ENCODE measurements around the gene SIPA1L3. TPM values are rescaled to one million over a fixed set of nuclear protein-coding genes. Genes with fewer than 3 reads are reported as not detected.
"Not testable (repeated sequence)": the region's sequence is repeated elsewhere in the genome, so short reads cannot be mapped to it uniquely, and the experiment has no call there.

The SIPA1L3 gene
- total and polyA plus RNA-seq, 11 donors = 4.7 to 22.9 (median 8.8) TPM

GRCh38 chr19:38228491-38229439 is 321.8 kb downstream of the SIPA1L3 start:
- no peaks in the 10 kb centered on the region for H3K36me3 ChIP-seq
- peak in 1 of 5 donors; percentile 51 for DNase-seq
- no peak for ATAC-seq
- intact Hi-C loops (cut with DNase I) = loop anchor here in 8 of 10 donors (5.0 to 10.0 kb wide), 7 partner anchors 81 to 334 kb away; partner anchors contain the start of genes SIPA1L3 (in 1 of the 8) and WDR87 (in 1 of the 8)
- peak overlapping the region in 11 of 12 donors; percentile 7 to 44 (median 26) for H3K4me3 ChIP-seq
- no peak for TF ChIP-seq CTCF (IDR thresholded peaks at IDR 0.05)
- H3K27me3 ChIP-seq = peaks cover 16 to 73% (median 37%) of the 10 kb centered on the region in 9 donors
- H3K27ac ChIP-seq = no peak overlapping the region
- H3K9me3 ChIP-seq = no peaks in the 10 kb centered on the region
- H3K4me1 ChIP-seq = peaks cover 7 to 22% (median 15%) of the 10 kb centered on the region in 12 donors
- WGBS, 4 donors = 1% methylated on average over 60 to 80 of the region's 80 CpGs

GRCh38 chr19:38229585-38230073 is 322.6 kb downstream of the SIPA1L3 start:
- H3K36me3 ChIP-seq = no peaks in the 10 kb centered on the region
- peak; percentile 78 to 96 (median 92) for ATAC-seq
- peaks cover 15 to 64% (median 32%) of the 10 kb centered on the region in 9 donors for H3K27me3 ChIP-seq
- H3K4me3 ChIP-seq = peak overlapping the region in 9 of 12 donors; percentile 17 to 44 (median 29)
- H3K4me1 ChIP-seq = peaks cover 7 to 14% (median 11%) of the 10 kb centered on the region in 12 donors
- H3K9me3 ChIP-seq = no peaks in the 10 kb centered on the region
- DNase-seq = peak; percentile 66 to 84 (median 80)
- 0 to 4% (median 1%) methylated on average over 6 to 54 of the region's 54 CpGs for WGBS, 4 donors
- TF ChIP-seq CTCF (IDR thresholded peaks at IDR 0.05) (peak in 2 of 12 donors; percentile 13 to 15), POLR2A (IDR thresholded peaks at IDR 0.05) (no peak)
- intact Hi-C loops (cut with DNase I) = loop anchor here (5.0 to 10.0 kb wide), 8 partner anchors 82 to 335 kb away; partner anchors contain the start of genes SIPA1L3 (in 3 of the 10) and WDR87 (in 3 of the 10)
- H3K27ac ChIP-seq = no peak overlapping the region

- intact Hi-C loops (cut with DNase I) = loop anchor here in 8 of 10 donors (5.0 to 10.0 kb wide), 6 partner anchors 86 to 333 kb away; partner anchors contain the start of genes SIPA1L3 (in 2 of the 8) and WDR87 (in 2 of the 8)
- peaks cover 15 to 54% (median 27%) of the 10 kb centered on the region in 9 donors for H3K27me3 ChIP-seq
- peaks cover 7 to 14% (median 11%) of the 10 kb centered on the region in 12 donors for H3K4me1 ChIP-seq
- not testable (repeated sequence) for DNase-seq, H3K27ac ChIP-seq, H3K4me3 ChIP-seq, H3K36me3 ChIP-seq, ATAC-seq, H3K9me3 ChIP-seq
- 56 to 73% (median 71%) methylated on average over 3 of the region's 3 CpGs for WGBS, 4 donors
Measured at GRCh38 chr19:38230506-38231133, 323.6 kb downstream of the SIPA1L3 start.

- Histone ChIP-seq H3K27me3 (peaks cover 15 to 43% (median 24%) of the 10 kb centered on the region in 9 donors), H3K27ac (no peak overlapping the region), H3K9me3 (no peaks in the 10 kb centered on the region), H3K36me3 (no peaks in the 10 kb centered on the region), H3K4me3 (no peak overlapping the region), H3K4me1 (peaks cover 7 to 14% (median 11%) of the 10 kb centered on the region in 12 donors)
- DNase-seq = no peak
- intact Hi-C loops (cut with DNase I) = loop anchor here in 8 of 10 donors (5.0 to 10.0 kb wide), 6 partner anchors 87 to 335 kb away; partner anchors contain the start of genes SIPA1L3 (in 2 of the 8) and WDR87 (in 2 of the 8)
- ATAC-seq = no peak
- 91 to 94% (median 92%) methylated on average over 7 of the region's 7 CpGs for WGBS, 4 donors
- TF ChIP-seq POLR2A (IDR thresholded peaks at IDR 0.05) (no peak), CTCF (IDR thresholded peaks at IDR 0.05) (no peak)
Measured at GRCh38 chr19:38231918-38232317, 324.9 kb downstream of the SIPA1L3 start.

All from heart left ventricle (tissue), 16 donors.